HL-60 (cell line): Measurements from ENCODE around the gene PTTG2.

ENCODE experiments used
- DNase-seq, 2 experiments: peaks; one replicate each; pipeline ENCODE4 v3.0.0-alpha.2; 2010 to 2020; ENCODE audit warnings: low read depth in 1 of 2, low spot score in 1 of 2
- H3K27ac ChIP-seq: fragments of 250-450 bp; sonication (Bioruptor Pico); replicated peaks from 2 replicates; pipeline ENCODE4 v1.5.1; 2020; ENCODE audit warnings: mild to moderate bottlenecking, moderate library complexity
- H3K27me3 ChIP-seq: fragments of 250-450 bp; sonication (Bioruptor Pico); 2 replicates; pipeline ENCODE4 v1.5.1; 2021; ENCODE audit warnings: mild to moderate bottlenecking, moderate library complexity; ENCODE audit not compliant: insufficient read depth, poor library complexity, severe bottlenecking
- H3K4me3 ChIP-seq: replicated peaks from 2 replicates; pipeline ENCODE4 v1.5.1; 2011; ENCODE audit warnings: mild to moderate bottlenecking, control low read depth, low read length; ENCODE audit not compliant: insufficient read depth
- CTCF ChIP-seq: IDR thresholded peaks from one replicate; pipeline ENCODE4 v1.5.1; 2011; ENCODE audit warnings: low read length, control low read depth, inconsistent platforms; ENCODE audit not compliant: insufficient read depth
- GABPA ChIP-seq: IDR thresholded peaks from 2 replicates; pipeline ENCODE4 v1.6.1; 2012; ENCODE audit warnings: low read depth
- POLR2AphosphoS5 ChIP-seq: IDR thresholded peaks from 2 replicates; pipeline ENCODE4 v1.6.1; 2012; ENCODE audit warnings: low read depth
- REST ChIP-seq: IDR thresholded peaks from 2 replicates; pipeline ENCODE4 v1.6.1; 2012; ENCODE audit warnings: low read depth; ENCODE audit not compliant: insufficient replicate concordance
- SPI1 ChIP-seq: IDR thresholded peaks from 2 replicates; pipeline ENCODE4 v1.6.1; 2012; ENCODE audit warnings: low read depth, mild to moderate bottlenecking, borderline replicate concordance

PTTG2 gene

GRCh38 chr4:37988670-37989069 is 28.5 kb downstream of the PTTG2 start:
- H3K27ac ChIP-seq: peak overlapping the region; percentile 82
- no peak overlapping the region for H3K4me3 ChIP-seq
- no peaks in the 10 kb centered on the region for H3K27me3 ChIP-seq
- no peak for TF ChIP-seq SPI1
- no peak for TF ChIP-seq POLR2AphosphoS5
- TF ChIP-seq REST: no peak
- TF ChIP-seq GABPA: no peak
- TF ChIP-seq CTCF: no peak
- no peak for DNase-seq

- DNase-seq: peak; percentile 49 to 75
- peak overlapping the region; percentile 82 for H3K27ac ChIP-seq
- no peaks in the 10 kb centered on the region for H3K27me3 ChIP-seq
- peak; percentile 50; the same call in 1 of the 2 replicates for TF ChIP-seq SPI1
- peak; percentile 14; the same call in 1 of the 2 replicates for TF ChIP-seq POLR2AphosphoS5
- no peak for TF ChIP-seq CTCF
- no peak for TF ChIP-seq GABPA
- TF ChIP-seq REST: peak; percentile 32
- H3K4me3 ChIP-seq: no peak overlapping the region
These were observed 29.4 kb downstream of the PTTG2 start for GRCh38 chr4:37989398-37990260.

- TF ChIP-seq POLR2AphosphoS5: no peak
- TF ChIP-seq CTCF: no peak
- no peak for TF ChIP-seq REST
- TF ChIP-seq SPI1: no peak
- TF ChIP-seq GABPA: no peak
- no peak overlapping the region for H3K4me3 ChIP-seq
- no peaks in the 10 kb centered on the region for H3K27me3 ChIP-seq
- H3K27ac ChIP-seq: peak overlapping the region; percentile 82
- no peak for DNase-seq
These were observed 30.6 kb downstream of the PTTG2 start for GRCh38 chr4:37990731-37991245.
